H1 (cell line): ENCODE results near the gene SERPINB11. TPM values are rescaled to one million over a fixed set of nuclear protein-coding genes. Genes with fewer than 3 reads are reported as not detected.

Experiments used
- KDM1A ChIP-seq: fragments of 200-600, 300-600 bp; sonication (generic); IDR thresholded peaks from 2 replicates; pipeline ENCODE4 v1.7.1; 2016; ENCODE audit warnings: mild to moderate bottlenecking, low read length, borderline replicate concordance
- YY1 ChIP-seq: IDR thresholded peaks from 2 replicates; pipeline ENCODE4 v1.6.1; 2011; ENCODE audit warnings: low read depth, mild to moderate bottlenecking, low read length
- polyA plus RNA-seq, 7 experiments: library from polyadenylated mRNA; depleted of rRNA in 3 of 7; stranded (reverse) in 5 of 7; unstranded in 2 of 7; fragments of >200 nt in 5 of 7; fragments of 200-250 nt in 2 of 7; gene quantifications; 1 replicate in 5 of 7; 2 replicates in 1 of 7; 4 replicates in 1 of 7; pipeline versions ENCODE4 v1.2.1 to v1.2.3, GENCODE V29; 2011 to 2013; ENCODE audit warnings: missing spikeins in 2 of 7, mixed read lengths in 2 of 7
- total RNA-seq: library from RNA; stranded (reverse); fragmentation: NEBNext Ultra II Directional; extraction: Animal tissue kit (Norgen Biotek cat#: 25700); gene quantifications from 2 replicates; pipeline ENCODE4 v1.2.1, GENCODE V29; 2021

SERPINB11 gene
- total and polyA plus RNA-seq, 2 of the 8 experiments (the other 6 are each of a cell fraction or from before 2014, with no cell fraction given), result not detected

DNA sequence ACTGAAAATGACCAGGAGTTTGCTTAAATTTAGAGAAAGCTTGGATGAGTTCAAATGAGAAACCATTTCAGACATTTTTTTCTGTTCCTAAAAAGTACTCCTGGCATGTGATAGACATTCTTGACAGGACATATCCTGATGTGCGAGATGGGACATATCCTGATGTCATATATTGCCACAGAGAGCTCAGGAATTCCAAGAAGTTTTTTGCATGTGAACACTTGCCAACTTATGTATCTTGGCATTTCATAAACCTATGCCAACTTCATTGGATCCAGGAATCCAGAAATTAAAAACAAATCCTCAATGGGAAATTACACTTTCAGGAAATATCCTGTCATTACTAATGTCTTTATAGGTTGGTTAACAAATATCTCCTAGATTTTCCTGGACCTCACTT is 38.2 kb upstream of the SERPINB11 start (continued):
- TF ChIP-seq KDM1A (no peak), YY1 (no peak)
